KMS-11 (cell line): ENCODE results near the gene HSPA12B.
"Not testable (repeated sequence)": the region's sequence is repeated elsewhere in the genome, so short reads cannot be mapped to it uniquely, and the experiment has no call there.

ENCODE experiments used
- H2AFZ ChIP-seq: fragments of 200-600 bp; sonication (generic); 2 replicates; pipeline ENCODE4 v1.6.1; 2016; ENCODE audit warnings: antibody characterized with exemption, mixed run types, low read depth
- H3K27ac ChIP-seq: fragments of 200-600 bp; sonication (generic); 2 replicates; pipeline ENCODE4 v1.6.1; 2016; ENCODE audit warnings: mild to moderate bottlenecking, mixed run types
- H3K27me3 ChIP-seq: fragments of 200-600 bp; sonication (generic); 2 replicates; pipeline ENCODE4 v1.6.1; 2017; ENCODE audit warnings: mild to moderate bottlenecking, low read depth, mixed run types, moderate library complexity; ENCODE audit not compliant: insufficient read depth
- H3K36me3 ChIP-seq: fragments of 200-600 bp; sonication (generic); 2 replicates; pipeline ENCODE4 v1.6.1; 2017; ENCODE audit warnings: mild to moderate bottlenecking, mixed run types; ENCODE audit not compliant: insufficient read depth
- H3K4me1 ChIP-seq: fragments of 200-600 bp; sonication (generic); 2 replicates; pipeline ENCODE4 v1.6.1; 2016; ENCODE audit warnings: mild to moderate bottlenecking, low read depth, mixed run types; ENCODE audit not compliant: poor library complexity, severe bottlenecking
- H3K4me2 ChIP-seq: fragments of 200-600 bp; sonication (generic); 2 replicates; pipeline ENCODE4 v1.7.0; 2016; ENCODE audit warnings: mild to moderate bottlenecking, mixed run types
- H3K4me3 ChIP-seq: fragments of 200-600 bp; sonication (generic); IDR thresholded peaks from 2 replicates; pipeline ENCODE4 v1.6.1; 2017; ENCODE audit warnings: low read depth, low read length, mixed read lengths; ENCODE audit not compliant: insufficient read depth
- H3K79me2 ChIP-seq: fragments of 200-600 bp; sonication (generic); 2 replicates; pipeline ENCODE4 v1.6.1; 2016; ENCODE audit warnings: low read depth, mixed run types; ENCODE audit not compliant: insufficient read depth
- H3K9ac ChIP-seq: fragments of 200-600 bp; sonication (generic); 2 replicates; pipeline ENCODE4 v1.6.1; 2016; ENCODE audit warnings: mild to moderate bottlenecking, mixed run types
- H4K20me1 ChIP-seq: fragments of 200-600 bp; sonication (generic); 2 replicates; pipeline ENCODE4 v1.6.1; 2016; ENCODE audit warnings: mild to moderate bottlenecking, mixed run types; ENCODE audit not compliant: insufficient read depth
- TF ChIP-seq, protein P1 (sequence below): fragments of 200-600 bp; sonication (generic); conservative IDR thresholded peaks from 2 replicates; pipeline ENCODE4 v1.6.1; 2017; ENCODE audit warnings: low read depth, mild to moderate bottlenecking, antibody characterized with exemption, low read length, moderate library complexity, mixed read lengths

Gene HSPA12B

DNA sequence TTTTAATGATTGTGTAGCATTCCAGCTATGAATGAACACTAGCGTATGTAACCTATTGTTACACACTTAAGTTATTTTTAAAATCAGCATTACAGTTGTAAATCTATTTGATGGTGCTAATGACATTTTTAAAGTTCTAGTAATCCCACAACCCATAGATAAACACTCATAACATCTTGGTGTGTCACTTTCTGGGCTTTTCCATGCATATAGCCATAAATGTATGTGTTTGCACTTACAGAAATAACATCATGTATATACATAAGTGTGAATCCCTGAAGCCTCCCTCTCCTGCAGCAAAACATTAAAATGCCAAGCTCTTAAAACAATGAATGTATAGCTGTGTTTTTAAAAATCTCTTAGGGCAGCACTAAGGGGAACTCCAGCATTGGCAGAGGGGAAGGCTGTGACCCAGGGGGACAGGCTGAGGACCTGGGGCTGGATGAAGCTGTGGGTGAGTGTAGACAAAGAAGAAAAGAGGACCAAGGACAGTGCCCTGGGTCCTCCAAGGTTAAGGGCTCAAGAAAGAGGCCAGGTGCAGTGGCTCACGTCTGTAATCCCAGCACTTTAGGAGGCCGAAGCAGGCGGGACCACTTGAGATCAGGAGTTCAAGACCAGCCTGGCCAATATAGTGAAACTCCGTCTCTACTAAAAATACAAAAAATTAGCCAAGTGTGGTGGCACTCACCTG, 55.0 kb downstream of the HSPA12B start:
- Histone ChIP-seq H4K20me1 (no peaks in the 10 kb centered on the region), H2AFZ (peak overlapping the region; percentile 44), H3K9ac (no peak overlapping the region), H3K4me3 (no peak overlapping the region), H3K36me3 (no peaks in the 10 kb centered on the region), H3K27ac (no peak overlapping the region), H3K4me2 (peak overlapping the region; percentile 66), H3K27me3 (no peaks in the 10 kb centered on the region), H3K79me2 (no peaks in the 10 kb centered on the region), H3K4me1 (no peaks in the 10 kb centered on the region)
- TF ChIP-seq, protein P1, sequence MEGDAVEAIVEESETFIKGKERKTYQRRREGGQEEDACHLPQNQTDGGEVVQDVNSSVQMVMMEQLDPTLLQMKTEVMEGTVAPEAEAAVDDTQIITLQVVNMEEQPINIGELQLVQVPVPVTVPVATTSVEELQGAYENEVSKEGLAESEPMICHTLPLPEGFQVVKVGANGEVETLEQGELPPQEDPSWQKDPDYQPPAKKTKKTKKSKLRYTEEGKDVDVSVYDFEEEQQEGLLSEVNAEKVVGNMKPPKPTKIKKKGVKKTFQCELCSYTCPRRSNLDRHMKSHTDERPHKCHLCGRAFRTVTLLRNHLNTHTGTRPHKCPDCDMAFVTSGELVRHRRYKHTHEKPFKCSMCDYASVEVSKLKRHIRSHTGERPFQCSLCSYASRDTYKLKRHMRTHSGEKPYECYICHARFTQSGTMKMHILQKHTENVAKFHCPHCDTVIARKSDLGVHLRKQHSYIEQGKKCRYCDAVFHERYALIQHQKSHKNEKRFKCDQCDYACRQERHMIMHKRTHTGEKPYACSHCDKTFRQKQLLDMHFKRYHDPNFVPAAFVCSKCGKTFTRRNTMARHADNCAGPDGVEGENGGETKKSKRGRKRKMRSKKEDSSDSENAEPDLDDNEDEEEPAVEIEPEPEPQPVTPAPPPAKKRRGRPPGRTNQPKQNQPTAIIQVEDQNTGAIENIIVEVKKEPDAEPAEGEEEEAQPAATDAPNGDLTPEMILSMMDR = no peak

DNA sequence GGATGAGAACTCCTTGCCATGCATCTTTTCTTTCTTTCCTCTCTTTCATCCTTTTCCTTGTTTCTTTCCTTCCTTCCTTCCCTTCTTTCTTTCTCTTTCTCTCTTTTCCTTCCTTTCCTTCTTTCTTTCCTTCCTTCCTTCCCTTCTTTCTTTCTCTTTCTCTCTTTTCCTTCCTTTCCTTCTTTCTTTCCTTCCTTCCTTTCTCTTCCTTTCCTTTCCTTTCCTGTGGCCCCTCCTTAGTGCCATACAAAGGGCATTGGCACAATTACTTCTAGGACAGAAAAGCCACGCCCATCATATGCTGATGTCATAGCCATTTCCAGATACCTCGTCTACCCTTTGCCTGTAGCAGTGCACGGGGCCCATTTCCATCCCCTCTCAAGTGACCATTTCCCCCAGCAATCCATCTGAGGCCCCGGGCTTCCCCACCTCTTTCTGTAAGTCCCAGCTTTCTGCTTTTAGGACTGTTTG, 56.2 kb downstream of the HSPA12B start:
- Histone ChIP-seq H2AFZ (no peak overlapping the region), H4K20me1 (no peaks in the 10 kb centered on the region), H3K4me2 (no peak overlapping the region)

DNA sequence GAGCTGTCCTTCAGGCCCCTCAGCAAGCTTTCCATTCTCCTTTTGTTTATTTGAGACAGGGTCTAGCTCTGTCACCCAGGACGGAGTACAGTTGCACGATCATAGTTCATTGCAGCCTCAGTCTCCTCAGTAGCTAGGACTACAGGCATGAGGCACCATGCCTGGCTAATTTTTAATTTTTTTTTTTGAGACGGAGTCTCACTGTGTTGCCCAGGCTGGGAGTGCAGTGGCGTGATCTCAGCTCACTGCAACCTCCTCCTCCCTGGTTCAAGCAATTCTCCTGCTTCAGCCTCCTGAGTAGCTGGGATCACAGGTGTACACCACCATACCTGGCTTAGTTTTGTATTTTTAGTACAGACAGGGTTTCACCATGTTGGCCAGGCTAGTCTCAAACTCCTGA, 56.7 kb downstream of the HSPA12B start:
- H3K79me2 ChIP-seq, H3K27ac ChIP-seq, H3K4me1 ChIP-seq, H3K9ac ChIP-seq, H4K20me1 ChIP-seq, H3K27me3 ChIP-seq, H3K4me3 ChIP-seq, H2AFZ ChIP-seq, H3K4me2 ChIP-seq, H3K36me3 ChIP-seq: not testable (repeated sequence)

More for the DNA sequence above, 56.2 kb downstream of the HSPA12B start:
- no peak overlapping the region for H3K9ac ChIP-seq
- no peaks in the 10 kb centered on the region for H3K36me3 ChIP-seq
- H3K79me2 ChIP-seq = no peaks in the 10 kb centered on the region
- H3K27me3 ChIP-seq = no peaks in the 10 kb centered on the region
- H3K4me1 ChIP-seq = no peaks in the 10 kb centered on the region
- TF ChIP-seq, protein P1 = no peak
- H3K4me3 ChIP-seq = no peak overlapping the region
- H3K27ac ChIP-seq = no peak overlapping the region

DNA sequence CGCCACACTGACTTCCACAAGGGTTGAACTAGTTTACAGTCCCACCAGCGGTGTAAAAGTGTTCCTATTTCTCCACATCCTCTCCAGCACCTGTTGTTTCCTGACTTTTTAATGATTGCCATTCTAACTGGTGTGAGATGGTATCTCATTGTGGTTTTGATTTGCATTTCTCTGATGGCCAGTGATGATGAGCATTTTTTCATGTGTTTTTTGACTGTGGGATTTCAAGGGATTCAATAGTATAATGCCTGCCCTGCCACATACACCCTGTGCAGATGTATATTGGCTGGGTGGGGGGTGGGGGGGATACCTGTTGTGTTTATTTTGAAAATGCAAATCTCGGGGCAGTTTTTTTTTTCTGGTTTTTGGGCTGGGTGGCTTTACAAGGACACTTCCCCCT, 61.7 kb downstream of the HSPA12B start:
- not testable (repeated sequence) for H3K9ac ChIP-seq, H3K4me2 ChIP-seq, H3K27me3 ChIP-seq, H3K4me3 ChIP-seq, H3K36me3 ChIP-seq, H4K20me1 ChIP-seq, H3K27ac ChIP-seq, H3K79me2 ChIP-seq, H2AFZ ChIP-seq
- H3K4me1 ChIP-seq = peaks cover 10% of the 10 kb centered on the region

DNA sequence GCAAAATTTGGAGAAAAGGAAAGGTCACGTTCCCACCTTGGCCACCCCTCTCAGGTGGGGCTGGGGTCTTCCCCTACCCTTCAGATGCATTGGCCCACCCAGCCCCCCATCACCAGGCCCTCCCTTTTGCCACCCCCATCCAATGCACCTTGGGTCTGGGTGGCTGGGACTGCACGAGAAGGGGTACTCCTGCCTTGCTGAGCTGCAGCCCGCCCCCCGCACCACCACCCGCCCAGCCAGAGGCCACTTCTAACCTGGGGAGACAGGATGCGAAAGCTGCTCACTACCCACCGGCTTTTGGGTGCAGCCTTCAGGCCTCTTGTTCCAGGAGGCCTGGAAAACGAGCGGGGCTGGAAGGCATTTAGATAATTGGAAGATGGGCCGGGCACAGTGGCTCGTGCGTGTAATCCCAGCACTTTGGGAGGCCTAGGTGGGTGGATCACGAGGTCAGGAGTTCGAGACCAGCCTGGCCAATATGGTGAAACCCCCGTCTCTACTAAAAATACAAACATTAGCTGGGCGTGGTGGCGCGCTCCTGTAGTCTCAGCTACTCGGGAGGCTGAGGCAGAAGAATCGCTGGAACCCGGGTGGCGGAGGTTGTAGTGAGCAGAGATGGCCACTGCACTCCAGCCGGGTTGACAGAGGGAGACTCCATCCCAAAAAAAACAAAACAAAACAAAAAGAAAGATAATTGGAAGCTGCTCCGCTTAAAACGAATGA, 62.4 kb downstream of the HSPA12B start:
- Histone ChIP-seq H2AFZ (peak overlapping the region; percentile 79; the same call in 1 of the 2 replicates), H3K4me3 (no peak overlapping the region), H3K79me2 (peaks cover 7% of the 10 kb centered on the region; the same call in 1 of the 2 replicates)

More for the DNA sequence above, 62.4 kb downstream of the HSPA12B start:
- no peaks in the 10 kb centered on the region for H4K20me1 ChIP-seq
- peak overlapping the region; percentile 51; the same call in 1 of the 2 replicates for H3K4me2 ChIP-seq
- no peaks in the 10 kb centered on the region for H3K27me3 ChIP-seq
- no peak overlapping the region for H3K27ac ChIP-seq
- peaks cover 17% of the 10 kb centered on the region for H3K4me1 ChIP-seq
- H3K36me3 ChIP-seq = no peaks in the 10 kb centered on the region
- no peak overlapping the region for H3K9ac ChIP-seq
- TF ChIP-seq, protein P1 = no peak
